ENCODE data around the gene LRRC8C.

LRRC8C gene

DNA sequence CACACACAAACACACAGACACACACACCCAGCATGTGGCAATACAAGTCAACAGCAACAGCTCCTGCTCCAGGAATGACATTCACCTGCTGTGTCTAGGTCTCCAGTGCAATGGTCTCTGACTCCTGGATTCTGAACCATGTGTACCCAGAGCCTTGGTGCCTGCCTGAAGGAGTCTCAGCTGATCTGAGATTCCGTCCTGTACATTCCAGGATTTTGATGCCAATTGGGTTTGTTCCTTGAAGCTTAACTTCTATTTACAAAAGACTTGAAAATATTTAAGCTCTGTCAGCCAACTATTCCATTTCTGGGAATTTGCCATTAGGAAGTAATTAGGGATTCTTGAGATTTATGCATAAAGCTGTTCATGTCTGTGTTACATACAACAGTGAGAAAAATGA lies 102.6 kb downstream of the LRRC8C start:
- no peaks in the 10 kb centered on the region for H3K36me3 ChIP-seq (ENCODE audit: low read length)
- TF ChIP-seq, protein P1, sequence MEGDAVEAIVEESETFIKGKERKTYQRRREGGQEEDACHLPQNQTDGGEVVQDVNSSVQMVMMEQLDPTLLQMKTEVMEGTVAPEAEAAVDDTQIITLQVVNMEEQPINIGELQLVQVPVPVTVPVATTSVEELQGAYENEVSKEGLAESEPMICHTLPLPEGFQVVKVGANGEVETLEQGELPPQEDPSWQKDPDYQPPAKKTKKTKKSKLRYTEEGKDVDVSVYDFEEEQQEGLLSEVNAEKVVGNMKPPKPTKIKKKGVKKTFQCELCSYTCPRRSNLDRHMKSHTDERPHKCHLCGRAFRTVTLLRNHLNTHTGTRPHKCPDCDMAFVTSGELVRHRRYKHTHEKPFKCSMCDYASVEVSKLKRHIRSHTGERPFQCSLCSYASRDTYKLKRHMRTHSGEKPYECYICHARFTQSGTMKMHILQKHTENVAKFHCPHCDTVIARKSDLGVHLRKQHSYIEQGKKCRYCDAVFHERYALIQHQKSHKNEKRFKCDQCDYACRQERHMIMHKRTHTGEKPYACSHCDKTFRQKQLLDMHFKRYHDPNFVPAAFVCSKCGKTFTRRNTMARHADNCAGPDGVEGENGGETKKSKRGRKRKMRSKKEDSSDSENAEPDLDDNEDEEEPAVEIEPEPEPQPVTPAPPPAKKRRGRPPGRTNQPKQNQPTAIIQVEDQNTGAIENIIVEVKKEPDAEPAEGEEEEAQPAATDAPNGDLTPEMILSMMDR (IDR thresholded peaks at IDR 0.05; ENCODE audit: insufficient read depth, low read length, poor library complexity, severe bottlenecking), result no peak
- TF ChIP-seq EZH2phosphoT487 (conservative IDR thresholded peaks at IDR 0.05; ENCODE audit: low read length), result no peak
- no peak overlapping the region for H2AFZ ChIP-seq (ENCODE audit: low read depth, low read length, severe bottlenecking)
- no peak overlapping the region for H3K9ac ChIP-seq (ENCODE audit: low read length)
- H3K4me2 ChIP-seq (ENCODE audit: low read depth, low read length, poor library complexity, severe bottlenecking), result no peak overlapping the region
- H3K27ac ChIP-seq (ENCODE audit: low read depth, low read length), result no peak overlapping the region
- H3F3A ChIP-seq (ENCODE audit: insufficient read depth), result no peaks in the 10 kb centered on the region
- H3K4me3 ChIP-seq (ENCODE audit: insufficient read depth, low read length, poor library complexity, severe bottlenecking), result no peak overlapping the region
- no peaks in the 10 kb centered on the region for H3K79me2 ChIP-seq (ENCODE audit: insufficient read depth, low read length)
- no peaks in the 10 kb centered on the region for H4K20me1 ChIP-seq (ENCODE audit: low read depth, low read length)
- H3K9me3 ChIP-seq (ENCODE audit: insufficient read depth, low read length), result no peaks in the 10 kb centered on the region
- no peaks in the 10 kb centered on the region for H3K9me2 ChIP-seq (replicated peaks; ENCODE audit: insufficient read depth, low read length)
- no peaks in the 10 kb centered on the region for H3K27me3 ChIP-seq (ENCODE audit: low read length)

- H3F3A ChIP-seq (ENCODE audit: insufficient read depth), result no peaks in the 10 kb centered on the region
- no peaks in the 10 kb centered on the region for H4K20me1 ChIP-seq (ENCODE audit: low read depth, low read length)
- no peak overlapping the region for H3K27ac ChIP-seq (ENCODE audit: low read depth, low read length)
- H3K36me3 ChIP-seq (ENCODE audit: low read length), result no peaks in the 10 kb centered on the region
- no peaks in the 10 kb centered on the region for H3K79me2 ChIP-seq (ENCODE audit: insufficient read depth, low read length)
- no peaks in the 10 kb centered on the region for H3K9me3 ChIP-seq (ENCODE audit: insufficient read depth, low read length)
- TF ChIP-seq, protein P1 (IDR thresholded peaks at IDR 0.05; ENCODE audit: insufficient read depth, low read length, poor library complexity, severe bottlenecking), result no peak
- no peak for TF ChIP-seq EZH2phosphoT487 (conservative IDR thresholded peaks at IDR 0.05; ENCODE audit: low read length)
- no peak overlapping the region for H3K4me2 ChIP-seq (ENCODE audit: low read depth, low read length, poor library complexity, severe bottlenecking)
- no peaks in the 10 kb centered on the region for H3K9me2 ChIP-seq (replicated peaks; ENCODE audit: insufficient read depth, low read length)
- no peak overlapping the region for H3K9ac ChIP-seq (ENCODE audit: low read length)
- H3K27me3 ChIP-seq (ENCODE audit: low read length), result no peaks in the 10 kb centered on the region
- no peak overlapping the region for H2AFZ ChIP-seq (ENCODE audit: low read depth, low read length, severe bottlenecking)
- no peak overlapping the region for H3K4me3 ChIP-seq (ENCODE audit: insufficient read depth, low read length, poor library complexity, severe bottlenecking)
Measured at GRCh38 chr1:89736937-89737733, 104.2 kb downstream of the LRRC8C start.

DNA sequence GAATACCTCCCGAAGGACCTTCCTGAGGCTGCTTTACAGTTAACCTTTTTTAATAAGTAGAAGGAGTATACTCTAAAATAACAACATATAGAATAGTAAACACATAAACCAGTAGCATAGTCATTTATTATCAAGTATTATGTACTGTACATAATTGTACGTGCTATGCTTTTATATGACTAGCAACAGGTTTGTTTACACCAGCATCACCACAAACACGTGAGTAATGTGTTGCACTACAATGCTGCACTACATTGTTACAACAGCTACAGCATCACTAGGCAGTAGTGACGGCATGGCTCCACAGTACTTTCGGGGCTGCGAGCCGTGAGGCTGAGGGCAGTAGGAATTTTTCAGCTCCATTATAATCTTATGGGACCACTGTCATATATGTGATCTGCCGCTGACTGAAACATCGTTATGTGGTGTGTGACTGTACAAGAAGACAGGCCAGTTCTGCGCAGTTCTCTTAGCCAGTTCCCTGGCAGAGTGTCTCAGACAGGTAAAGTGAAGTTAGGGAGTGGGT lies 105.1 kb downstream of the LRRC8C start:
- Histone ChIP-seq H3K4me3 (ENCODE audit: insufficient read depth, low read length, poor library complexity, severe bottlenecking) (no peak overlapping the region), H3K9me2 (replicated peaks; ENCODE audit: insufficient read depth, low read length) (no peaks in the 10 kb centered on the region), H3K9me3 (ENCODE audit: insufficient read depth, low read length) (no peaks in the 10 kb centered on the region), H3F3A (ENCODE audit: insufficient read depth) (no peaks in the 10 kb centered on the region), H4K20me1 (ENCODE audit: low read depth, low read length) (no peaks in the 10 kb centered on the region), H3K79me2 (ENCODE audit: insufficient read depth, low read length) (no peaks in the 10 kb centered on the region), H3K27ac (ENCODE audit: low read depth, low read length) (no peak overlapping the region), H3K27me3 (ENCODE audit: low read length) (no peaks in the 10 kb centered on the region), H3K4me2 (ENCODE audit: low read depth, low read length, poor library complexity, severe bottlenecking) (no peak overlapping the region), H2AFZ (ENCODE audit: low read depth, low read length, severe bottlenecking) (no peak overlapping the region), H3K36me3 (ENCODE audit: low read length) (no peaks in the 10 kb centered on the region), H3K9ac (ENCODE audit: low read length) (no peak overlapping the region)
- no peak for TF ChIP-seq EZH2phosphoT487 (conservative IDR thresholded peaks at IDR 0.05; ENCODE audit: low read length)
- TF ChIP-seq, protein P1 (IDR thresholded peaks at IDR 0.05; ENCODE audit: insufficient read depth, low read length, poor library complexity, severe bottlenecking), result no peak
